Transverse colon (tissue), 4 donors: ENCODE measurements around the gene NTRK3.

Source experiments
- POLR2A ChIP-seq: fragments of 450-650 bp; IDR thresholded peaks from one replicate; pipeline ENCODE4 v1.6.1; 2016; ENCODE audit warnings: antibody characterized with exemption, mild to moderate bottlenecking, moderate library complexity
- POLR2AphosphoS5 ChIP-seq, 3 donors: sonication (generic); formaldehyde crosslinking; IDR thresholded peaks; one replicate each; pipeline ENCODE4 v1.6.1; 2016; ENCODE audit warnings: antibody characterized with exemption in 3 of 3
- TF ChIP-seq, protein P1 (sequence below), 5 experiments: fragments of 200-600 bp in 3 of 5; fragments of 450-650 bp in 2 of 5; sonication (generic) in 3 of 5; IDR thresholded peaks; 1 replicate in 2 of 5; 2 replicates in 3 of 5; pipeline ENCODE4 v1.5.1; 2016 to 2017; ENCODE audit warnings: antibody characterized with exemption in 5 of 5, inconsistent platforms in 3 of 5, mild to moderate bottlenecking in 2 of 5, moderate library complexity in 1 of 5

DNA sequence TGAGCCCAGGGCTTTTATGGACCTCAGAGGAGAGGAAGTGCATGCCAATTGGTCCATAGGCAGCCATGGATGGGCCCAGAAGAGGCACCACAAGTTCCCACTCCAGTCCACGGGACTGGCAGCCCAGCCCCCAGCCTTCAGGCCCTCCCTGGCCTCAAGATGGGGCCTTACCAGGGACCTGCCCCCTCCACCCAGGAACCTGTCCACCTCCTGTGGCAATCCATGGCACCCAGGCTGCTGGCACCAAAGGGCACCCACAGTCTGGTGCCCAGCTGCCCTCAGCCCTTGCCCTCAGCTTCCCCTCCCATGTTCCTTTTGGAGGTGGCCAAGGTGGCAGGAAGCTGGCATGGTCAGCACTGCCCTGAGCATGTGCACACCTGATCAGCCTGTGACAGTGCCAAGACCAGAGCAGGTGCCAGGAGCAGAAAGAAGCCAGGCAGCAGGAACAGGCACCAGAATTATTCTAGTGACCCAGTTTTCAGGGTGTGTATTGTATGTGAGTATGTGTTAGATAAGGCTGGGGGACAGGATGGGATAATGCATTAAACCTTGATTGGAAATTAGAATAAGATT is 415.0 kb downstream of the NTRK3 start:
- TF ChIP-seq, protein P1, sequence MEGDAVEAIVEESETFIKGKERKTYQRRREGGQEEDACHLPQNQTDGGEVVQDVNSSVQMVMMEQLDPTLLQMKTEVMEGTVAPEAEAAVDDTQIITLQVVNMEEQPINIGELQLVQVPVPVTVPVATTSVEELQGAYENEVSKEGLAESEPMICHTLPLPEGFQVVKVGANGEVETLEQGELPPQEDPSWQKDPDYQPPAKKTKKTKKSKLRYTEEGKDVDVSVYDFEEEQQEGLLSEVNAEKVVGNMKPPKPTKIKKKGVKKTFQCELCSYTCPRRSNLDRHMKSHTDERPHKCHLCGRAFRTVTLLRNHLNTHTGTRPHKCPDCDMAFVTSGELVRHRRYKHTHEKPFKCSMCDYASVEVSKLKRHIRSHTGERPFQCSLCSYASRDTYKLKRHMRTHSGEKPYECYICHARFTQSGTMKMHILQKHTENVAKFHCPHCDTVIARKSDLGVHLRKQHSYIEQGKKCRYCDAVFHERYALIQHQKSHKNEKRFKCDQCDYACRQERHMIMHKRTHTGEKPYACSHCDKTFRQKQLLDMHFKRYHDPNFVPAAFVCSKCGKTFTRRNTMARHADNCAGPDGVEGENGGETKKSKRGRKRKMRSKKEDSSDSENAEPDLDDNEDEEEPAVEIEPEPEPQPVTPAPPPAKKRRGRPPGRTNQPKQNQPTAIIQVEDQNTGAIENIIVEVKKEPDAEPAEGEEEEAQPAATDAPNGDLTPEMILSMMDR (IDR thresholded peaks at IDR 0.05) = no peak
- TF ChIP-seq POLR2A (no peak), POLR2AphosphoS5 (IDR thresholded peaks at IDR 0.05) (no peak)
